Keratinocyte (primary cell): Measurements from ENCODE around the gene SPINT3. TPM values are rescaled to one million over a fixed set of nuclear protein-coding genes. Genes with fewer than 3 reads are reported as not detected.

Source experiments
- DNase-seq: peaks from one replicate; pipeline ENCODE4 v3.0.0-alpha.2; 2011; ENCODE audit warnings: low read depth, missing footprints, low spot score
- FAIRE-seq: peaks from 2 replicates; lab custom pipeline; 2011; peaks lifted over from hg19 to GRCh38; lab: Jason Lieb, UNC
- H2AFZ ChIP-seq: 2 replicates; pipeline ENCODE4 v1.6.0; 2012; ENCODE audit warnings: low read length, control low read depth, inconsistent platforms; ENCODE audit not compliant: control insufficient read depth
- H3K27ac ChIP-seq: 2 replicates; pipeline ENCODE4 v1.5.1; 2011; ENCODE audit warnings: low read length; ENCODE audit not compliant: control insufficient read depth, insufficient read depth
- H3K27me3 ChIP-seq: 3 replicates; pipeline ENCODE4 v1.6.0; 2011; ENCODE audit warnings: low read length; ENCODE audit not compliant: control insufficient read depth, insufficient read depth; ENCODE audit errors: extremely low read depth
- H3K36me3 ChIP-seq, 2 experiments: 2 replicates in 1 of 2; 3 replicates in 1 of 2; pipeline ENCODE4 v1.5.1; 2011; ENCODE audit warnings: low read length in 2 of 2, mild to moderate bottlenecking in 1 of 2; ENCODE audit not compliant: control insufficient read depth in 2 of 2, insufficient read depth in 2 of 2; ENCODE audit errors: extremely low read depth in 1 of 2
- H3K4me1 ChIP-seq: 3 replicates; pipeline ENCODE4 v1.5.1; 2011; ENCODE audit warnings: low read length; ENCODE audit not compliant: control insufficient read depth, insufficient read depth; ENCODE audit errors: extremely low read depth
- H3K4me2 ChIP-seq: 3 replicates; pipeline ENCODE4 v1.6.0; 2011; ENCODE audit warnings: low read depth, low read length; ENCODE audit not compliant: control insufficient read depth, insufficient read depth; ENCODE audit errors: extremely low read depth
- H3K4me3 ChIP-seq, 3 experiments: fragments of 200-600 bp in 1 of 3; sonication (generic) in 1 of 3; 2 replicates in 2 of 3; 3 replicates in 1 of 3; pipeline ENCODE4 v1.5.1; 2011 to 2016; ENCODE audit warnings: low read length in 3 of 3, mild to moderate bottlenecking in 3 of 3, control low read depth in 2 of 3, inconsistent platforms in 1 of 3, low read depth in 1 of 3, mixed read lengths in 1 of 3, mixed run types in 1 of 3, moderate library complexity in 1 of 3; ENCODE audit not compliant: control insufficient read depth in 2 of 3, insufficient read depth in 2 of 3; ENCODE audit errors: extremely low read depth in 1 of 3
- H3K79me2 ChIP-seq: 2 replicates; pipeline ENCODE4 v1.6.0; 2012; ENCODE audit warnings: low read length; ENCODE audit not compliant: control insufficient read depth, insufficient read depth
- H3K9ac ChIP-seq: 3 replicates; pipeline ENCODE4 v1.6.0; 2011; ENCODE audit warnings: low read length; ENCODE audit not compliant: control insufficient read depth, insufficient read depth; ENCODE audit errors: extremely low read depth
- H3K9me1 ChIP-seq: 3 replicates; pipeline ENCODE4 v1.6.0; 2011; ENCODE audit warnings: low read length; ENCODE audit not compliant: control insufficient read depth, insufficient read depth; ENCODE audit errors: extremely low read depth
- H3K9me3 ChIP-seq: 2 replicates; pipeline ENCODE4 v1.5.1; 2012; ENCODE audit warnings: low read depth, low read length; ENCODE audit not compliant: control insufficient read depth
- H4K20me1 ChIP-seq: 3 replicates; pipeline ENCODE4 v1.6.0; 2011; ENCODE audit warnings: low read length; ENCODE audit not compliant: control insufficient read depth, insufficient read depth; ENCODE audit errors: extremely low read depth
- CTCF ChIP-seq, 3 experiments: IDR thresholded peaks in 1 of 3; conservative IDR thresholded peaks in 1 of 3; optimal IDR thresholded peaks in 1 of 3; 2 replicates in 2 of 3; 3 replicates in 1 of 3; pipeline versions ENCODE3 to v1.5.1; 2011; ENCODE audit warnings: low read length in 3 of 3, mild to moderate bottlenecking in 3 of 3, moderate library complexity in 2 of 3, control low read depth in 1 of 3, inconsistent platforms in 1 of 3; ENCODE audit not compliant: insufficient read depth in 2 of 3; ENCODE audit errors: extremely low read depth in 1 of 3
- EZH2 ChIP-seq: IDR thresholded peaks from one replicate; pipeline ENCODE4 v1.6.1; 2012; ENCODE audit warnings: inconsistent platforms, mild to moderate bottlenecking, low read length, moderate library complexity
- dilution Hi-C: fragments of 300-500 bp; cut with MboI; formaldehyde crosslinking; loops from one replicate; pipeline ENCODE4 v1.7.0; 2020; ENCODE audit warnings: low sequenced_read_pairs; ENCODE audit not compliant: extremely low pct_ligation_motif_present
- polyA plus RNA-seq, 5 experiments: library from polyadenylated mRNA; depleted of rRNA in 3 of 5; stranded (reverse) in 3 of 5; stranded (forward) in 1 of 5; unstranded in 1 of 5; fragments of >200 nt; gene quantifications; 1 replicate in 1 of 5; 2 replicates in 3 of 5; 3 replicates in 1 of 5; pipeline versions ENCODE4 v1.2.1 to v1.2.3, GENCODE V29; 2011 to 2012; ENCODE audit warnings: missing spikeins in 2 of 5, low read depth in 1 of 5, low replicate concordance in 1 of 5

SPINT3 gene
- polyA plus RNA-seq, 1 donor (not counting 4 experiments of a cell fraction or from before 2014, with no cell fraction given) = not detected

GRCh38 chr20:45545754-45546453 lies 30.5 kb upstream of the SPINT3 start:
- Histone ChIP-seq H3K4me2 (no peak overlapping the region), H3K4me1 (no peaks in the 10 kb centered on the region), H2AFZ (no peak overlapping the region), H3K79me2 (no peaks in the 10 kb centered on the region), H3K9me3 (no peaks in the 10 kb centered on the region), H3K9ac (no peak overlapping the region), H3K9me1 (no peaks in the 10 kb centered on the region), H3K27ac (no peak overlapping the region), H3K27me3 (peaks cover 21% of the 10 kb centered on the region), H4K20me1 (no peaks in the 10 kb centered on the region), H3K36me3 (no peaks in the 10 kb centered on the region), H3K4me3 (no peak overlapping the region)
- TF ChIP-seq CTCF (optimal IDR thresholded peaks at IDR 0.05 in 1 of 3, IDR thresholded peaks at IDR 0.05 in 1 of 3, conservative IDR thresholded peaks at IDR 0.05 in 1 of 3; ENCODE audit: extremely low read depth in 1 of 3, insufficient read depth in 2 of 3, low read length in 3 of 3) (peak; percentile 30 to 44 (median 33)), EZH2 (no peak)
- no peak for FAIRE-seq
- dilution Hi-C loops = no loop called here
- DNase-seq = no peak

- no peak for FAIRE-seq
- no peaks in the 10 kb centered on the region for H3K4me1 ChIP-seq
- H3K9me3 ChIP-seq = no peaks in the 10 kb centered on the region
- no peak overlapping the region for H3K27ac ChIP-seq
- no peaks in the 10 kb centered on the region for H3K36me3 ChIP-seq
- no peak for DNase-seq
- no peak for TF ChIP-seq CTCF (optimal IDR thresholded peaks at IDR 0.05 in 1 of 3, IDR thresholded peaks at IDR 0.05 in 1 of 3, conservative IDR thresholded peaks at IDR 0.05 in 1 of 3; ENCODE audit: extremely low read depth in 1 of 3, insufficient read depth in 2 of 3, low read length in 3 of 3)
- no peak overlapping the region for H3K9ac ChIP-seq
- dilution Hi-C loops = no loop called here
- no peaks in the 10 kb centered on the region for H3K79me2 ChIP-seq
- H3K9me1 ChIP-seq = no peaks in the 10 kb centered on the region
- H3K27me3 ChIP-seq = peaks cover 21% of the 10 kb centered on the region
- H4K20me1 ChIP-seq = no peaks in the 10 kb centered on the region
- H2AFZ ChIP-seq = no peak overlapping the region
- no peak overlapping the region for H3K4me2 ChIP-seq
- H3K4me3 ChIP-seq = no peak overlapping the region
These were observed 29.9 kb upstream of the SPINT3 start for GRCh38 chr20:45545351-45545750.
